GM12878 (cell line): ENCODE results near the gene SALL4.

Source experiments
- EZH2 ChIP-seq: IDR thresholded peaks from 2 replicates; pipeline ENCODE4 v1.6.1; 2012; ENCODE audit warnings: low read depth, mild to moderate bottlenecking, control low read depth, inconsistent platforms, low read length, borderline replicate concordance; ENCODE audit not compliant: control insufficient read depth
- HCFC1 ChIP-seq: fragments of 150-350 bp; IDR thresholded peaks from 2 replicates; pipeline ENCODE4 v1.6.1; 2014; ENCODE audit warnings: low read length
- MAX ChIP-seq: IDR thresholded peaks from 2 replicates; pipeline ENCODE4 v1.6.1; 2012; ENCODE audit warnings: low read depth, low read length, improper control_type of control experiment
- NR2F1 ChIP-seq: fragments of 450-650 bp; conservative IDR thresholded peaks from 2 replicates; pipeline ENCODE4 v1.6.1; 2017; ENCODE audit warnings: mild to moderate bottlenecking

GRCh38 chr20:51735728-51736600 lies 66.4 kb downstream of the SALL4 start:
- TF ChIP-seq MAX (no peak), EZH2 (no peak), NR2F1 (no peak), HCFC1 (no peak)
